GM12864 (cell line): ENCODE results near the gene MAP1LC3B.
"Not testable (repeated sequence)": the region's sequence is repeated elsewhere in the genome, so short reads cannot be mapped to it uniquely, and the experiment has no call there.

Source experiments
- DNase-seq: peaks from one replicate; pipeline ENCODE4 v3.0.0-alpha.2; 2011; ENCODE audit warnings: low read depth
- H3K4me3 ChIP-seq: 2 replicates; pipeline ENCODE4 v1.5.1; 2011; ENCODE audit warnings: mild to moderate bottlenecking, low read depth, low read length, control low read depth
- CTCF ChIP-seq: IDR thresholded peaks from 2 replicates; pipeline ENCODE4 v1.5.1; 2011; ENCODE audit warnings: low read depth, mild to moderate bottlenecking, moderate library complexity, low read length, control low read depth, inconsistent platforms; ENCODE audit errors: missing control alignments

Gene MAP1LC3B

GRCh38 chr16:87372305-87372704 lies 19.8 kb upstream of the MAP1LC3B start:
- no peak for TF ChIP-seq CTCF
- DNase-seq, result no peak
- H3K4me3 ChIP-seq, result no peak overlapping the region

- DNase-seq, result no peak
- no peak overlapping the region for H3K4me3 ChIP-seq
- no peak for TF ChIP-seq CTCF
Measured at GRCh38 chr16:87374313-87374712, 17.8 kb upstream of the MAP1LC3B start.

- TF ChIP-seq CTCF, result no peak
- no peak for DNase-seq
- no peak overlapping the region for H3K4me3 ChIP-seq
Measured at GRCh38 chr16:87375426-87376135, 16.6 kb upstream of the MAP1LC3B start.

GRCh38 chr16:87376660-87377059 lies 15.5 kb upstream of the MAP1LC3B start:
- no peak for TF ChIP-seq CTCF
- no peak for DNase-seq
- H3K4me3 ChIP-seq, result no peak overlapping the region

GRCh38 chr16:87379312-87379752 lies 12.8 kb upstream of the MAP1LC3B start:
- H3K4me3 ChIP-seq, result not testable (repeated sequence)

GRCh38 chr16:87380403-87380802 lies 11.7 kb upstream of the MAP1LC3B start:
- no peak for DNase-seq
- H3K4me3 ChIP-seq, result peak overlapping the region; percentile 3
- no peak for TF ChIP-seq CTCF

More at GRCh38 chr16:87379312-87379752, 12.8 kb upstream of the MAP1LC3B start:
- DNase-seq, result not testable (repeated sequence)

GRCh38 chr16:87380881-87381280 lies 11.3 kb upstream of the MAP1LC3B start:
- no peak for DNase-seq
- no peak for TF ChIP-seq CTCF
- peak overlapping the region; percentile 32; the same call in 1 of the 2 replicates for H3K4me3 ChIP-seq
